ENCODE results near the gene ZNF248. TPM values are rescaled to one million over a fixed set of nuclear protein-coding genes. Genes with fewer than 3 reads are reported as not detected.
"Not testable (repeated sequence)": the region's sequence is repeated elsewhere in the genome, so short reads cannot be mapped to it uniquely, and the experiment has no call there.

ZNF248 gene
- total RNA-seq, 1 experiment from 2014 or later = 17.6 TPM

DNA sequence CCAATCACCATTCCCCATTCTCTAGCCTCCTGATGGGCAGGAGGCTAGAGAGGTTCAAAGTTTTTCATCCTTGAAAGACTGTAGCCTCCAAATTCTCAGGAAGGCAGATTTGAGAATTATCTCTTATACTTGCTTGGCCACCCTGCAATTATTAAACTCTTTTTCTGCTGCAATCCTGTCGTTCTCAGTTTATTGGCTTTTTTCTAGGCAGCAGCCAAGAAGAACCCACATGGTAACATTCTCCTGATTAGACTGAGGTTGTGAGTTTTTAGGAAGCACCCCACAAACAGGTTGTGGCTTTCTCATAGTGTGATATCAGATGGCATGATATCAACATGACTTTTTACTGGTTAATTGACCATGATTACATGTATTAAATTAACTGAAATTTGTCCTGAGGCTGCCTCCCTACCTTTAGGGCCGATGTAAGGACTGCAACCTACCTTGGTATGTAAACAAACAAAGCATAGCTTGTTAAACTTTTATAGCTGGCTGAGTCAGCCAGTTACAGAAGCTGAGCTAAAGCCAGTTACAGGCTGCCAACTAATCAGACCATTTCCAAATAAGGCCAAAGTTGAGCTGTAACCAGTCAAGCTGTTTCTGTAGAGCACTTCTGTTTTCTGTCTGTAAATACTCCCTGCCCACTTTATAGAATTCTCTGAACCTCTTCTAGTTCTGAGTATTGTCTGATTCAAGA, 3.2 kb upstream of the ZNF248 start:
- H3K27me3 Mint-ChIP-seq (ENCODE audit: insufficient read depth, unreplicated experiment) = no peaks in the 10 kb centered on the region
- intact Hi-C loops (cut with micrococcal nuclease; ENCODE audit: unreplicated experiment) = no loop called here
- H3K36me3 Mint-ChIP-seq (ENCODE audit: insufficient read depth, unreplicated experiment) = peaks cover 19% of the 10 kb centered on the region
- no peak for DNase-seq
- no TSS peak for BruUV-seq (replicated peaks)
- H3K4me1 Mint-ChIP-seq (ENCODE audit: low read depth, unreplicated experiment) = peaks cover 7% of the 10 kb centered on the region
- Histone ChIP-seq H3K4me3 (ENCODE audit: low read depth, low read length) (no peak overlapping the region), H3K36me3 (ENCODE audit: control insufficient read depth, insufficient read depth, low read length) (peaks cover 1% of the 10 kb centered on the region; the same call in 1 of the 2 replicates), H3K9me3 (peaks cover 5% of the 10 kb centered on the region; the same call in 1 of the 2 replicates), H3K4me1 (peaks cover 8% of the 10 kb centered on the region; the same call in 1 of the 2 replicates), H3K27me3 (replicated peaks; ENCODE audit: control insufficient read depth, insufficient read depth, low read length) (no peaks in the 10 kb centered on the region)
- CTCF ChIA-PET = interaction anchor here (0.6 kb wide), 1 partner anchor 148 kb away, joined by 6 read pairs; no protein-coding TSS in a partner anchor
- H3K9me3 Mint-ChIP-seq (ENCODE audit: unreplicated experiment) = peaks cover 13% of the 10 kb centered on the region
- TF ChIP-seq, protein P1, sequence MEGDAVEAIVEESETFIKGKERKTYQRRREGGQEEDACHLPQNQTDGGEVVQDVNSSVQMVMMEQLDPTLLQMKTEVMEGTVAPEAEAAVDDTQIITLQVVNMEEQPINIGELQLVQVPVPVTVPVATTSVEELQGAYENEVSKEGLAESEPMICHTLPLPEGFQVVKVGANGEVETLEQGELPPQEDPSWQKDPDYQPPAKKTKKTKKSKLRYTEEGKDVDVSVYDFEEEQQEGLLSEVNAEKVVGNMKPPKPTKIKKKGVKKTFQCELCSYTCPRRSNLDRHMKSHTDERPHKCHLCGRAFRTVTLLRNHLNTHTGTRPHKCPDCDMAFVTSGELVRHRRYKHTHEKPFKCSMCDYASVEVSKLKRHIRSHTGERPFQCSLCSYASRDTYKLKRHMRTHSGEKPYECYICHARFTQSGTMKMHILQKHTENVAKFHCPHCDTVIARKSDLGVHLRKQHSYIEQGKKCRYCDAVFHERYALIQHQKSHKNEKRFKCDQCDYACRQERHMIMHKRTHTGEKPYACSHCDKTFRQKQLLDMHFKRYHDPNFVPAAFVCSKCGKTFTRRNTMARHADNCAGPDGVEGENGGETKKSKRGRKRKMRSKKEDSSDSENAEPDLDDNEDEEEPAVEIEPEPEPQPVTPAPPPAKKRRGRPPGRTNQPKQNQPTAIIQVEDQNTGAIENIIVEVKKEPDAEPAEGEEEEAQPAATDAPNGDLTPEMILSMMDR (IDR thresholded peaks at IDR 0.05; ENCODE audit: insufficient read depth in 1 of 2, low read depth in 1 of 2, low read length in 1 of 2, severe bottlenecking in 1 of 2, unreplicated experiment in 1 of 2) = no peak
- POLR2A ChIA-PET = no interaction called here
- no peak overlapping the region for H3K4me3 Mint-ChIP-seq (ENCODE audit: unreplicated experiment)
- no peak overlapping the region for H3K27ac Mint-ChIP-seq (ENCODE audit: unreplicated experiment)

DNA sequence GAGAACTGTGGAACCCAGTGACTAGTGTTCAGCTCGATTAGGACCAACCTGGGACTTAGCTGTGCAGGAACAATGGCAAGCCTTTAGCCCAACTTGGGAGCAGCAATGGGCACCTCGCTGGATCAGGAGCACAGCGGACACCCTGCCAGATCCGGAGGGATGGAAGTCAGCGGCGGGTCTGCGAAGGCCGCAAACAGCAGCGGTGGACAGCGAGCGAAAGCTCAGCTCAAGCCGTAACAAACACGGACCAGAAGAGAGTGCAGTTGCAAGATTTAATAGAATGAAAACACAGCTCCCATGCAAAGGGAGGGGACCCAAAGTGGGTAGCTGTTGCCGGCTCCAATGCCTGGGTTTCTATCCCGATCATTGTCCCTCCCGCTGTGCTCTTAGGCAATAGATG, 1.9 kb upstream of the ZNF248 start:
- H3K27me3 Mint-ChIP-seq (ENCODE audit: insufficient read depth, unreplicated experiment); H3K36me3 ChIP-seq (ENCODE audit: control insufficient read depth, insufficient read depth, low read length); H3K9me3 ChIP-seq; H3K27me3 ChIP-seq (replicated peaks; ENCODE audit: control insufficient read depth, insufficient read depth, low read length); H3K27ac Mint-ChIP-seq (ENCODE audit: unreplicated experiment); DNase-seq; CTCF ChIA-PET; POLR2A ChIA-PET; H3K4me3 ChIP-seq (ENCODE audit: low read depth, low read length); BruUV-seq (replicated peaks): not testable (repeated sequence)
- Mint-ChIP-seq H3K36me3 (ENCODE audit: insufficient read depth, unreplicated experiment) (peaks cover 19% of the 10 kb centered on the region), H3K4me1 (ENCODE audit: low read depth, unreplicated experiment) (peaks cover 19% of the 10 kb centered on the region), H3K4me3 (ENCODE audit: unreplicated experiment) (peak overlapping the region; percentile 94), H3K9me3 (ENCODE audit: unreplicated experiment) (peaks cover 13% of the 10 kb centered on the region)
- intact Hi-C loops (cut with micrococcal nuclease; ENCODE audit: unreplicated experiment) = loop anchor here (5.0 kb wide), 1 partner anchor 508 kb away; no protein-coding TSS in a partner anchor
- peaks cover 14% of the 10 kb centered on the region; the same call in 1 of the 2 replicates for H3K4me1 ChIP-seq

DNA sequence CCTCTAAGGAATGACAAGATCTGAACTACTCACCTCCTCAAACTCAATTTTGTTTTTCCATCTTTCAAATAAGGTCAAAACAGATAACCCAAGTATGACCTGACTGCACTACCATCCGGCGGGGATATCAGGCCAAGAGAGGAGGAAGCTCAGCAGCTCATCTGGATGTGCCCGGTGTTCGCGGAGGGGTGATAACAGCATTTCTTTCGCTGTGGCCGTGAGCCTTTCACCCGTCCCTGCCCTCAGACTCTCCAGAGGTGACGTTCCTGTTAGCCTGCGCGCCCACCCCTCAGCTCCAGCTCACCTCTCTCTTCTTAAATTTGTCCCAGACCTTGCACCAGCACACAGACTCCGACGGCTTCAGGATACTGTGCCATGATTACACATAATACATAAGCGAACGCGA, 526 bp downstream of the ZNF248 start:
- H3K36me3 ChIP-seq (ENCODE audit: control insufficient read depth, insufficient read depth, low read length) = peaks cover 2% of the 10 kb centered on the region; the same call in 1 of the 2 replicates
- peaks cover 5% of the 10 kb centered on the region; the same call in 1 of the 2 replicates for H3K9me3 ChIP-seq
- H3K27me3 ChIP-seq (replicated peaks; ENCODE audit: control insufficient read depth, insufficient read depth, low read length) = no peaks in the 10 kb centered on the region
- CTCF ChIA-PET = no interaction called here
- intact Hi-C loops (cut with micrococcal nuclease; ENCODE audit: unreplicated experiment) = loop anchor here (1.0 to 5.0 kb wide), 6 partner anchors 14 to 510 kb away; partner anchors contain the start of genes ZNF25, ZNF33A and ZNF37A
- H3K4me1 ChIP-seq = peaks cover 14% of the 10 kb centered on the region; the same call in 1 of the 2 replicates
- Mint-ChIP-seq H3K9me3 (ENCODE audit: unreplicated experiment) (no peaks in the 10 kb centered on the region), H3K4me3 (ENCODE audit: unreplicated experiment) (peak overlapping the region; percentile 94), H3K36me3 (ENCODE audit: insufficient read depth, unreplicated experiment) (peaks cover 29% of the 10 kb centered on the region), H3K4me1 (ENCODE audit: low read depth, unreplicated experiment) (peaks cover 27% of the 10 kb centered on the region), H3K27ac (ENCODE audit: unreplicated experiment) (peak overlapping the region; percentile 90), H3K27me3 (ENCODE audit: insufficient read depth, unreplicated experiment) (no peaks in the 10 kb centered on the region)
- TF ChIP-seq, protein P1 (IDR thresholded peaks at IDR 0.05; ENCODE audit: insufficient read depth in 1 of 2, low read depth in 1 of 2, low read length in 1 of 2, severe bottlenecking in 1 of 2, unreplicated experiment in 1 of 2) = no peak
- peak overlapping the region; percentile 71 for H3K4me3 ChIP-seq (ENCODE audit: low read depth, low read length)
- POLR2A ChIA-PET = interaction anchor here (0.9 to 1.4 kb wide), 2 partner anchors 37 to 119 kb away, joined by 3 read pairs; no protein-coding TSS in a partner anchor
- no TSS peak for BruUV-seq (replicated peaks)
- DNase-seq = peak in 1 of 2 experiments; percentile 41

Measured in Caco-2 (cell line).